Transverse colon (tissue), 4 donors: ENCODE data around the gene XPC.

Experiments
- CTCF ChIP-seq, 5 experiments: fragments of 200-600 bp in 3 of 5; fragments of 450-650 bp in 2 of 5; sonication (generic) in 3 of 5; IDR thresholded peaks; 1 replicate in 2 of 5; 2 replicates in 3 of 5; pipeline ENCODE4 v1.5.1; 2016 to 2017; ENCODE audit warnings: antibody characterized with exemption in 5 of 5, inconsistent platforms in 3 of 5, mild to moderate bottlenecking in 2 of 5, moderate library complexity in 1 of 5
- EP300 ChIP-seq: sonication (generic); formaldehyde crosslinking; IDR thresholded peaks from one replicate; pipeline ENCODE4 v1.6.1; 2017; ENCODE audit warnings: antibody characterized with exemption, low read depth
- POLR2A ChIP-seq: fragments of 450-650 bp; IDR thresholded peaks from one replicate; pipeline ENCODE4 v1.6.1; 2016; ENCODE audit warnings: antibody characterized with exemption, mild to moderate bottlenecking, moderate library complexity
- POLR2AphosphoS5 ChIP-seq, 3 donors: sonication (generic); formaldehyde crosslinking; IDR thresholded peaks; one replicate each; pipeline ENCODE4 v1.6.1; 2016; ENCODE audit warnings: antibody characterized with exemption in 3 of 3

GRCh38 chr3:14181253-14181652 lies 2.9 kb upstream of the XPC start:
- TF ChIP-seq CTCF (IDR thresholded peaks at IDR 0.05) (no peak), POLR2A (no peak), POLR2AphosphoS5 (IDR thresholded peaks at IDR 0.05) (no peak), EP300 (no peak)
